ENCODE data around the gene KLHL17.

The KLHL17 gene

DNA sequence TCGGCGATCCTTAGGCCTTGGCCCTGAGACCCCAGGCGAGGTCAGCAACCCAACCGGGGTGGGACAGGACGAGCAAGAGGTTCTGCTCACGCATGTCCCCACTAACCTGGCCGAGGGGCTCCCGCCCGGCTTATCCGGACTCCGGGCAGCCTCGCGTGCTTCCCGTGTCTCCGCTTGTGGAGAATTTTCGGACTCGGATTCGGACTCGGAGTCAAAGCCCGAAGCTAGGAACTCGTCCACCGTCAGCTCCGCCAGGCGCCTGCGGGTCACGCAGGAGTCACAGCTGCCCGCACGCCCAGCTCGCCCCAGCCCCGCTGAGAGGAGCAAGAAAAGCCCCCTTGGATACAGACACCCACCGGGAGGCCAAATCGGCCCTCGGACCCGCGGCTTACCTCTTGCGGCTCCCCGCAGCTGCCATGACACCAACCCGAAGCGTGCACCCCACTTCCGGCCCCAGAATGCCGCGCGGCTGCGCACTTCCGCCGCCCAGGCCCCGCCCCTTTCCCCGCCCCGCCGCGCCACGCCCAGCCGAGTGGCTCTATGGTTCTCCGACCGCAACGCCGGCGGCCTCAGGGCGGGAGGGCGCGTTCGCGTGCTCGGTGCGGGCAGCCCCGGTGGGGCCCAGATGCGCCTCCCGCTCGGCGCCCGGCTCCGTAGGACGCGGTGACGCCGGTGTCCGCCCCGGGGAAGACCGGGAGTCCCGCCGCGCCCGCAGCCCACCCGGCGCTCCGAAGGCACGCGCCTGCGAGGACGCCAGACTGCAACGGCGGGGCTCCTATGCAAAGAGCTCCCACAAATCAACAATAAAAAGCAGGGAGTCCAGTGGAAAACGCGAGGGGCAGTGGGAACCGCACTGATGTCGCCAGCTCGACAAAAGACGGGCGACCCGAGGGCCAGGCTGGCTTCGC is 1.3 kb upstream of the KLHL17 start, which contains the start of gene NOC2L:
Gene NOC2L (minus strand): TSS at position 434 of the 908 bp plus-strand sequence. CDS start 16 bp downstream, at position 418.
- Histone ChIP-seq H3K27ac (ENCODE audit: poor library complexity, severe bottlenecking) (peak within 1 kb of the TSS; percentile 28), H3K9me3 (ENCODE audit: severe bottlenecking) (no peaks in the 10 kb centered on the region), H3K4me3 (ENCODE audit: severe bottlenecking) (peak within 1 kb of the TSS; percentile 100), H3K4me1 (ENCODE audit: insufficient read depth, poor library complexity, severe bottlenecking) (peaks cover 7% of the 10 kb centered on the region), H3K36me3 (ENCODE audit: low read depth) (peaks cover 29% of the 10 kb centered on the region), H3K27me3 (ENCODE audit: insufficient read depth, poor library complexity, severe bottlenecking) (no peaks in the 10 kb centered on the region)
- DNase-seq (ENCODE audit: low spot score) (peak; percentile 87), ATAC-seq (ENCODE audit: low read depth) (peak; percentile 86)
- TF ChIP-seq, protein P1, sequence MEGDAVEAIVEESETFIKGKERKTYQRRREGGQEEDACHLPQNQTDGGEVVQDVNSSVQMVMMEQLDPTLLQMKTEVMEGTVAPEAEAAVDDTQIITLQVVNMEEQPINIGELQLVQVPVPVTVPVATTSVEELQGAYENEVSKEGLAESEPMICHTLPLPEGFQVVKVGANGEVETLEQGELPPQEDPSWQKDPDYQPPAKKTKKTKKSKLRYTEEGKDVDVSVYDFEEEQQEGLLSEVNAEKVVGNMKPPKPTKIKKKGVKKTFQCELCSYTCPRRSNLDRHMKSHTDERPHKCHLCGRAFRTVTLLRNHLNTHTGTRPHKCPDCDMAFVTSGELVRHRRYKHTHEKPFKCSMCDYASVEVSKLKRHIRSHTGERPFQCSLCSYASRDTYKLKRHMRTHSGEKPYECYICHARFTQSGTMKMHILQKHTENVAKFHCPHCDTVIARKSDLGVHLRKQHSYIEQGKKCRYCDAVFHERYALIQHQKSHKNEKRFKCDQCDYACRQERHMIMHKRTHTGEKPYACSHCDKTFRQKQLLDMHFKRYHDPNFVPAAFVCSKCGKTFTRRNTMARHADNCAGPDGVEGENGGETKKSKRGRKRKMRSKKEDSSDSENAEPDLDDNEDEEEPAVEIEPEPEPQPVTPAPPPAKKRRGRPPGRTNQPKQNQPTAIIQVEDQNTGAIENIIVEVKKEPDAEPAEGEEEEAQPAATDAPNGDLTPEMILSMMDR (IDR thresholded peaks at IDR 0.05; ENCODE audit: poor library complexity, severe bottlenecking), result no peak

DNA sequence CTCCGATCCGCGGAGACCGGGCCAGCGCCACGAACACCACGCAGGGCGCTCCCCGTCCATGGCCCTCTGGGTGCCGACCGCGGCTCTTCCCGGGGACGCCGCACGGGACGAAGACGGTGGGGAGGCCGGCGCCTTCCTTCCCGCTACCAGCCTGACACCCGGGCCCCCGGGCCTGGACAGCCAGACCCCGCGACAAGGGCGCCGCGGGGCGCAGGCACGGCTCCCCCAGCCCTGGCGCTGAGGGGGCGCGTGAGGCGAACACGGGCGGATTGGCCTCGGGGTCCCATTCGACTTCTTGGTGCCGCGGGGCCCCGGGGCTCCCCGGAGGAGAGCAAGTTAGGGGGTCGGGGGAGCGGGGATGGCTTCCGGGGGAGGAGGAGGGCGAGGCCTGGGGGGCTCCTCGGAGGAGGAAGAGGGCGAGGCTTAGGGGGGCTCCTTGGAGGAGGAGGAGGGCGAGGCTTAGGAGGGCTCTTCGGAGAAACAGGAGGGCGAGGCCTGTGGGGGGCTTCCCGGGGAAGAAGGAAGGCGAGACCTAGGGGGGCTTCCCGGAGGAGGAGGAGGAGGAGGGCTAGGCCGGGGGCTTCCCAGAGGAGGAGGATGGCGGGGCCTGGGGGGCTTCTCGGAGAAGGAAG is 537 bp upstream of the KLHL17 start:
- Histone ChIP-seq H3K4me3 (ENCODE audit: severe bottlenecking) (peak overlapping the region; percentile 100), H3K27ac (ENCODE audit: poor library complexity, severe bottlenecking) (no peak overlapping the region), H3K9me3 (ENCODE audit: severe bottlenecking) (no peaks in the 10 kb centered on the region), H3K27me3 (ENCODE audit: insufficient read depth, poor library complexity, severe bottlenecking) (no peaks in the 10 kb centered on the region), H3K36me3 (ENCODE audit: low read depth) (peaks cover 24% of the 10 kb centered on the region), H3K4me1 (ENCODE audit: insufficient read depth, poor library complexity, severe bottlenecking) (peaks cover 7% of the 10 kb centered on the region)
- no peak for DNase-seq (ENCODE audit: low spot score)
- TF ChIP-seq, protein P1 (IDR thresholded peaks at IDR 0.05; ENCODE audit: poor library complexity, severe bottlenecking), result no peak
- ATAC-seq (ENCODE audit: low read depth), result peak; percentile 6; the same call in 1 of the 3 replicates

DNA sequence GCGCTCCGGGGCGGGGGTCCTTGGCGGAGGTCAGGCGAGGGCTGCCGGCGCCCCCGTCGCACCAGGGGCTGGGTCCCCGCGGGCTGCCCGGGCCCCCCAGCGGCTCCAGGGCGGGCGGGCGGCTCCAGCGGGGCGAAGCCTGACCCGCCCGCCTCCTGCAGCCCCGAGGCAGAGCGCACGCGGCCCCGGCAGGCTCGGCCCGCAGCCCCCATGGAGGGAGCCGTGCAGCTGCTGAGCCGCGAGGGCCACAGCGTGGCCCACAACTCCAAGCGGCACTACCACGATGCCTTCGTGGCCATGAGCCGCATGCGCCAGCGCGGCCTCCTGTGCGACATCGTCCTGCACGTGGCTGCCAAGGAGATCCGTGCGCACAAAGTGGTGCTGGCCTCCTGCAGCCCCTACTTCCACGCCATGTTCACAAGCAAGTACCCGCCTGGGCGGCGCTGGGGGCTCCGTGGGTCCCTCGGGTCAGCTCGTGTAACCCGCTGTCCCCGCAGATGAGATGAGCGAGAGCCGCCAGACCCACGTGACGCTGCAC is 817 bp downstream of the KLHL17 start:
- Histone ChIP-seq H3K36me3 (ENCODE audit: low read depth) (peaks cover 20% of the 10 kb centered on the region), H3K27ac (ENCODE audit: poor library complexity, severe bottlenecking) (peak overlapping the region; percentile 38), H3K4me3 (ENCODE audit: severe bottlenecking) (peak overlapping the region; percentile 100), H3K4me1 (ENCODE audit: insufficient read depth, poor library complexity, severe bottlenecking) (peaks cover 7% of the 10 kb centered on the region), H3K27me3 (ENCODE audit: insufficient read depth, poor library complexity, severe bottlenecking) (no peaks in the 10 kb centered on the region), H3K9me3 (ENCODE audit: severe bottlenecking) (no peaks in the 10 kb centered on the region)
- ATAC-seq (ENCODE audit: low read depth) (no peak), DNase-seq (ENCODE audit: low spot score) (no peak)
- TF ChIP-seq, protein P1 (IDR thresholded peaks at IDR 0.05; ENCODE audit: poor library complexity, severe bottlenecking), result no peak

DNA sequence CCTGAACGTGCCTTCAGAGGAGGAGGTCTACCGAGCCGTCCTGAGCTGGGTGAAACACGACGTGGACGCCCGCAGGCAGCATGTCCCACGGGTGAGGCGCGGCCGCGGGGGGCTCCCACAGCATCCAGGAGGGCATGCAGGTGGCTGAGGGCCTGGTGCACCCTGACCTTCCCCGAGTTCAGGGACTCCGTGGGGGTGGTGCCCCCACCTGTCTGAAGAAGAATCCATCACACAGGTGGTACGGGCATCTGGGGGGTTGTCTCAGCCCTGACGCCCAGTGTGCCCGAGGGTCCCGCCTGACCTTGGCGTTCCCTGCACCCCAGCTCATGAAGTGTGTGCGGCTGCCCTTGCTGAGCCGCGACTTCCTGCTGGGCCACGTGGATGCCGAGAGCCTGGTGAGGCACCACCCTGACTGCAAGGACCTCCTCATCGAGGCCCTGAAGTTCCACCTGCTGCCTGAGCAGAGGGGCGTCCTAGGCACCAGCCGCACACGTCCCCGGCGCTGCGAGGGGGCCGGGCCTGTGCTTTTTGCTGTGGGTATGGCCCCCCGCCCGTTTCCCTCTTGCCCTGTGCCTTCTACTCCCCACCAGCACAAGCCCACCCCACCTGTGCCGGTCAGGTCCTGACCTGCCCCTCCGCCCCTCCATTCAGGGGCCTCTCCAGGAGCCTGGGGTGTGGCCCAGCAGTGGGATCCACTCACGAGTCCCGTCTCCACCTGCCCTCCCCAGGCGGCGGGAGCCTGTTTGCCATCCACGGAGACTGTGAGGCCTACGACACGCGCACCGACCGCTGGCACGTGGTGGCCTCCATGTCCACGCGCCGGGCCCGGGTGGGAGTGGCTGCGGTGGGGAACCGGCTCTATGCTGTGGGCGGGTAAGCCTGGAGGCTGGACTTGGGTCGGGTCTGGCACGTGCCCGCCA is 2.3 kb downstream of the KLHL17 start:
- H3K4me3 ChIP-seq (ENCODE audit: severe bottlenecking), result no peak overlapping the region
- TF ChIP-seq, protein P1 (IDR thresholded peaks at IDR 0.05; ENCODE audit: poor library complexity, severe bottlenecking), result no peak
- H3K36me3 ChIP-seq (ENCODE audit: low read depth), result peaks cover 11% of the 10 kb centered on the region
- H3K27ac ChIP-seq (ENCODE audit: poor library complexity, severe bottlenecking), result no peak overlapping the region
- no peak for DNase-seq (ENCODE audit: low spot score)
- peaks cover 6% of the 10 kb centered on the region for H3K4me1 ChIP-seq (ENCODE audit: insufficient read depth, poor library complexity, severe bottlenecking)
- no peaks in the 10 kb centered on the region for H3K9me3 ChIP-seq (ENCODE audit: severe bottlenecking)
- no peaks in the 10 kb centered on the region for H3K27me3 ChIP-seq (ENCODE audit: insufficient read depth, poor library complexity, severe bottlenecking)
- ATAC-seq (ENCODE audit: low read depth), result no peak

Data from RWPE2 (cell line).